ENCODE data around the gene MCEMP1.

The MCEMP1 gene

DNA sequence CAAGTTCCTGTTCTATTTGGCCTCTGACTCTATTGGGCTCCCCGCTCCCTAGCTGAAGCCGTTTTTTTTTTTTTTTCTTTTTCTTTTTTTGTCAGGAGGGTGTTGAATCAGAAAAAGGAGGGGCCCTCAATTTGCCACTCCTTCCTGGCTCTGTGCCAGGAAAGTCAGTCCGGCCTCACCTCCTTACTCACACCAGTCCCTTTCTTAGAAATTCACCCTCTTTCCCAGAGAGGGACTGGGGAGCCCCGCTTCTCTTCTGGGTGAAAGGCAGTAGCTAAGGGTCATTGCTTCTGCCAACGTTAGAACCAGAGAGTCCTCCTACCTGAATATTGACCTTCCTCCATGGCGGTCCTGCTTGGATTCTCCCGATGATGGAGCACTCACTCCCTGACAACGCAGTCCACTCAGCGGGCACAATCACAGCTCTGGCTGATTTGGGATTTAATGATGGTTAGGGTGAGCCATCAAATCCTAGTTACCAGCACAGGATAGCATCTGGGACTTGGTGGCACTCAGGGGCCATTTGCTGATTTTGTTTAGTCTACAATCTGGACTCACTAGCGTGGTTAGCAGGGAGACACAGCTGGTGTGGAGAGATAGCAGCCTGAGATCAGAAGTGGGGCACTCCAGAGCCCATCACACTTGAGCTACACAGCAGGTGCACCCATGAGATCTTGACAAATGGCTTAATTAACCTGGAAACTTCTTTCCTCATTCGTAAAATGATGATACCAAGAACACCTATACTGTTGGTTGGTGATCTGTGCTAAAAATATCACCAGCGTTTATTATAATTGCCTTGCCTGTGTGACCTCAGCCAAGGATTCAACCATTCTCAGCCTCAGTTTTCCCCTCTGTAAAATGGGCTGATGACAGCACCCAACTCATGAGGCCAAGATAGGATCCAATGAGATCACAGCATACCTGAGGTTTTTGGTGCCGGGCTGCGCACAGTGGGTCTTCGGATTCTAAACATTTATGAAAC, 22.8 kb downstream of the MCEMP1 start:
- DNase-seq = peak; percentile 14

DNA sequence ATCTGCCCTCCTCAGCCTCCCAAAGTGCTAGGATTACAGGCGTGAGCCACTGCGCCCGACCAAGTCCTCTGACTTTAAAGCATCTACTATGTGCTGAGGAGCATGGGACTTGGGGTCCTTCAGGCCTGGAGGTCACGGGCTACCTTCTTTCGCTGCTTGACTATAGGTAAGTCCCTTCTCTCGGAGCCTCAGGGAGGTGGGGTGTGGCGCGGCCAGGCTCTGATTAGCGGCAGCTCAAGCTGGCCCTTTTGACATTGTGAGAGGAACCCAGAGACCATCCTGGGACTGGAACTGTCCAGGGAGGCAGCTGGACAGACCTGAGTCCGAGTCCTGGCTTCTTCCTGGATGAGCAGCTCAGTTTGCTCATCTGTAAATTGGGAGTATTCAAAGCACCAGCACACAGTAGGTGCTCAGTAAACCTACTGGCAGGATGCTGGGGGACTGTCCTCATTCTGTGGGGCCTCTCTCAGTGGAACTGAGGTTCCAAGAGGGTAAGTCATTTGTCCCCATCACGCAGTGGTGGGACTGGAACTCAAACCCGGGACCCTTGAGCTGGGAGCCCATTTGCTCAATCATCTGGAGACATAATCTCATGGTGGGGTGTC, 24.3 kb downstream of the MCEMP1 start:
- DNase-seq = no peak

DNA sequence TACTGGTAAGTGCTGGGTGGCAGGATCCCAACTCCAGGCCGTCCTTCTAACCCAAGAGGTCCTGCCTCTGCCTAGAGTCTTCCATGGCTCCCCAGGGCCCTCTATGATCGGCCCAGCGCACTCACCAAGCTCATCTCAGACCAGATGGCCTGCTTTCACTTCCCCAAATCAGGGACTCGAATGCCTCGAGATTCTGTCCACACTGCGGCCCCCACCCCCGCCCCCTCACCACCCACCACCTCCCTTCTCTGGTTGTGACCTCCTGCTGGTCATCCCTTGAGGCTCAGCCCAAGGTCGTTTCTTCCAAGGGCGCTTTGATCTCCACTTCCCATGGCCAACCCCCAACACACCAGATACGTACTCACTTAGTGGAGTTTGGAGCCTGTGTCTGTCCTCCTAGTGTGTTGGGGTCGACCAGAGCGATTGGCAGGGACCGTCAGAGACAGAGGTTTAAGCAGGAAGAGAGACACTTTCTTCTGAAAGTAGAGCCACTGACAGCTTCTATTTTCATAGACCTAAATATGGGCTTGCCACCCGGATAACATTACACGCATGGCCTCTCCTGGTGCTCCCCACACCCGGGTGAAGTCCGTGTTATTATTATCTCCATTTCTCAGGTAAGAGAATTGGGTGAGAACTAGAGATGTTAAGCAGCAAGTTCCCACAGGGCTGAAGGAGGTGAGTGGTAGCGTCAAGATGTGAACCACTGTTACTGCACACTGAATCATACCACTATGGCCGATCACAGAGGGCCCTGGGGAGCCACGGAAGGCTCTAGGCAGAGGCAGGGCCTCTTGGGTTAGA, 25.0 kb downstream of the MCEMP1 start, which contains the start of gene FCER2:
Gene FCER2 (minus strand): TSS at position 478 of the 804 bp plus-strand sequence. CDS start 2,371 bp downstream, outside the sequence.
- no peak for DNase-seq

DNA sequence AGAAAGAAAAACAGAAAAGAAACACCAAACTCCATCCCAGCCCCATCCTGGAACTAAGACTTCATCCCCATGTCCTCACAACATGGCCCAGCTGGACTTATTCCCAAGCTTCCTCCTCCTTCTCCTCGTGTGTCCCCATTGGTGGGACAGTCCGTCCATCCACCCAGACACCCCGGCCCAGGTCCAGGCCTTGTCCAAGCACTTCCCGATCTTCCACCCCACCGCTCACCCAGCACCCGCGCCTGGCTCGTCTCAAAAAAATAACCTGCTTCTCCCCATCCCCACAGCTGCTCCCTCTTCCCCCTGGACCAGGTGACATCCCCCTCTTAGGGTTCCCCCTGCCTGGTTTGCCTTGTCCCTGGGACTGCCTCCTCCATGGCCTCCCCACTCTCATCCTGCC, 26.4 kb downstream of the MCEMP1 start:
- DNase-seq = no peak

DNA sequence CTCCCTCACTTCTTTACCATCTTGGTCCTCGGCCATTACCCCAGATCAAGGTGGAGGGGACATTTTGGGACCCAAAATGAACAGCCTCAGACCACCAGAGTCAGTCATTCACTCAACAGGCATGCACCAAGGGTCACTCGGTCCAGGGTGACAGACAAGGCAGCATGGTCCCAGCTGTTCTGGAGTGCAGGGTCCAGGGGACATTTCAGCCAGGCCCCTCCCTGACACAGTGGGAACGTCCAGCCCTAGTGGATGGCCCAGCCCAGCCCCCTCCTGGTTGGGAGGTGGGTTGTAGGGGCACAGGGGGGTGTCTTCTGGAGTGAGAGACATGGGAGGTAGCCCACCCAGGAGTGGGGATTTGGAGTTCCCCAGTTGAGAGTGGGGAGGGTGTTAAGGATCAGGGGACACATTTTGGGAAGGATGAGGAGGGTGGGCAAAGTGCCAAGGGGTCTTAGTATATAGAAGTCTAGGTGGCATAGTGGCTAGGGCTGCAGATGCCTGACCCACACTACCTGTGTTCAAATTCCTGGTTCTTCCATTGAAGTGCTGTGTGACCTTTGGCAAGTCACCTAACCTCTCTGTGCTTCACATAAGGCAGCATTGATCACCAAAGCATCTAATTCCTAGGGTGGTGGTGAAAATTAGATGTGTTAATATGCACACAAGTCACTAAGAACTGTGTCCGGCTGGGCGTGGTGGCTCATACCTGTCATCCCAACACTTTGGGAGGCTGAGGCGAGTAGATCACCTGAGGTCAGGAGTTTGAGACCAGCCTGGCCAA, 27.6 kb downstream of the MCEMP1 start:
- no peak for DNase-seq

DNA sequence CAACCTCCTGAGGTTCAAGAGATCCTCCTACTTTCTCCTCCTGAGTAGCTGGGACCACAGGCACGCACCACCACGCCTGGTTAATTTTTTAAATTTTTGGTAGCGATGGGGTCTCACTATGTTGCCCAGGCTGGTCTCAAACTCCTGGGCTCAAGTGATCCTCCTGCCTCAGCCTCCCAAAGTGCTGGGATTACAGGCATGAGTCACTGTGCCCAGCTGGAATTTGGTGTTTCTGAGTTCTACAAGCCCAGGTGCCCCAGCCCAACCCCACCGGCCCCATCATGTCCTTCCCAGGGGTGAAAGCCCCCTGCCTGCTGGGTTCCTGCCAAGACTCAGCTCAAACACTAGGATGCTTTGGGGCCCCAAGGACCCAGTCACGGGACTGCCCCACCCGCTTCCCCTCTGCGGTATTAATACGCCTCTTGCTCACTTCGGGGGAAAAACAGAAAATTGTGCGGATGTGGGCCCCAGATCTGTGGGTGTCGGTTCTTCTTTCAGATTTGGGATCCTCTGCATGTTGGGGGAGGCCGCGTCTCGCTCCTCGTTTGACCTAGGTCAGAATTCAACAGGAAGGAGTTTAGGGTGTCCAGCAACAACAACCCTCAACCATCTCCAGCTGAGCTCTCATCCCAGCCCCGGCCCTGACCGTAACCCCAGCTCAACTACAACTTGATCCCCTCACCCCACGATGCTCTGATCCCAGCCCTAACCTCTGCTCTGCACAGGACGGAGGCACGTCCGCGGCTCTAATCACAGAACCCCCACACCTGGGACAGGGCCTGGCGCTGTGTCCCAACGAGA, 28.7 kb downstream of the MCEMP1 start:
- no peak for DNase-seq

DNA sequence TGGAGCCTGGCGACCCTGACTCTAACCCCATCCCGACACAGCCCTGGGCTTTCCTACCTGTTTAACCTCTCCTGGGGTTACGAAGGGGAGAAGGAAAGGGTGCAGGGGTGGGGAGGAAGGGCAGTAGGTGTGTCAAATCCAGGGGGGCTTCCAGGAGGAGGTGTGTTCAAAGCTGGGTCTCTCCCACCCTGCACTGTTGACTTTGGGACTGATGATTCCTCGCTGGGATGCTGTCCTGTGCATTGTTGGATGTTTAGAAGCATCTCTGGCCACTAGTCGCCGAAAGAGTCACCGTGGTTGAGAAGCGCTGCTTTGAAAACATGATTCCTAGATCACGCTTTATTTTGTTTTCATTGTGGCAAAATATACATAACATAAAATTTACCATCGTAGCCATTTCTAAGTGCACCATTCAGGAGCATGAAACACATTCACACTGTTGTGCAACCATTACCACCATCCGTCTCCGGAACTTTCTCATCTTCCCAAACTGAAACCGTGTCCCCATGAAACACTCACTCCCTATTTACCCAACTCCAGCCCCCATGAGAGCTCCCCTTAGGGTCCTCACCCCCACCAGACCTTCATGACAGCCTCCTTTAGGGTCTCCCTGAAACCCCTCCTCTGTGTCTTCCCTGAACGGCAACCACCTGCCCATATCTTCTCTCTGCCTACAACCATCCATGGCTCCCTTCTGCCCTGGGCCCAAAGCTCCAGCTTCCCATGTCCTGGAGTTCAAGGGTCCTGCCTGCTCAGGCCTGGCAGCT, 29.5 kb downstream of the MCEMP1 start:
- DNase-seq = no peak

DNA sequence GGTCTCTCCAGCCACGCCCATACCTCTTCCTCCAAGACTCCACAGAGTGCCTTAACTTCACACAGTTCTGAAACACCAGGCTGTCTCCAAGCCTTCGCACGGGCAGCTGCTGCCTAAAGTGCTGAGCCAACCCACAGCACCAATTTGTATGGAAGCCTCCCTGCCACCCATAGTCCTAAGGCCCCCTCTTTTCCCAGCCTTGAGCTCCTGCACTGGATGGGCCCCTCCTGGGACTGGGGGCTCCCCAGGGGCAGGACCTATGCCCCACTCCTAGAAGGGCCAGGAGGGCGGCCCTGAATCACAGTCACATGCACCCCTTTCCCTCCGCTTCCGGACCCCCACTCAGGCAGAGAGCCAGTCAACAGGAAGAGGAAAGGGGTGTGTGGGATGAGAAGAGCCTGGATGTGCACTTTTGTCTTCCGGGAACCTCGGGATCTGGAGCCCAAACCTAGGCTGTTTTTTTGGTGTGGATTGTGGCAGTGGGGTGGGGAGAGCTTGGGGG, 30.1 kb downstream of the MCEMP1 start:
- DNase-seq = no peak

DNA sequence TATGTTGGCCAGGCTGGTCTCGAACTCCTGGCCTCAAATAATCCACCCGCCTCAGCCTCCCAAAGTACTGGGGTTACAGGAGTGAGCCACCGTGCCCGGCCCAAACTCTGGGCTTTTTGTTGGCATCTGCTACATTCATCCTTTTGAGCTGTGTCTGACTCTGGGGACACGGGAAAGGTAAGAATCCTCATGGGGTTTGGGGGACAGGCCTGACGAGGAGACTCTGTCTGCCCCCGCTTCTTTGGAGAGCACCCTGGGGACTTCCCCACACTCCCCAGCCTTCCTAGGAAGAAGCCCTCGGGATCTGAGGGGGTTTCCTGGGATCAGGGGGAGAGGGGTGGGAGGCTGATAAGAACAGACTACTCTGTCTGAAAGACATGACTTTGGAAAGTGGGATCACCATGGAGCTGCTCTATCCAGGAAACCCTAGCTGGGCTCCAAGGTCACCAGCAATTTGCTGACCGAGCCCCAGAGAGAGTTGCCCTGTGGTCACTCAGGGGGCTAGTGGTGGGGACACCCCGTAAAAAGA, 33.1 kb downstream of the MCEMP1 start:
- DNase-seq = no peak

DNA sequence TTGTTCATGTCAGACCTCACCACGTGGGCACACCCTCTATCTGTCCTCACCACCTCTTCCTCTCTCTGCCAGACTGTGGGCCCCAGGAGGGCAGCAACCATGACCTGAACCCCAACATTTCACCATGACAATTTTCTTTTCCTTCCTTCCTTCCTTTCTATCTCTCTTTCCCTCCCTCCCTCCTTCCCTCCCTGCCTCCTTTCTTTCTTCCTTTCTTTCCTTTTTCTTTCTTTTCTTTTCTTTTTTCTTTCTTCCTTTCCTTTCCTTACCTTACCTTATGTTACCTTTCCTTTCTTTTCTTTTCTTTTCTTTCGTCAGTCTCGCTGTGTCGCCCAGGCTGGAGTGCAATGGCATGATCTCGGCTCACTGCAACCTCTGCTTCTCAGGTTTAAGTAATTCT, 33.7 kb downstream of the MCEMP1 start:
- no peak for DNase-seq

DNA sequence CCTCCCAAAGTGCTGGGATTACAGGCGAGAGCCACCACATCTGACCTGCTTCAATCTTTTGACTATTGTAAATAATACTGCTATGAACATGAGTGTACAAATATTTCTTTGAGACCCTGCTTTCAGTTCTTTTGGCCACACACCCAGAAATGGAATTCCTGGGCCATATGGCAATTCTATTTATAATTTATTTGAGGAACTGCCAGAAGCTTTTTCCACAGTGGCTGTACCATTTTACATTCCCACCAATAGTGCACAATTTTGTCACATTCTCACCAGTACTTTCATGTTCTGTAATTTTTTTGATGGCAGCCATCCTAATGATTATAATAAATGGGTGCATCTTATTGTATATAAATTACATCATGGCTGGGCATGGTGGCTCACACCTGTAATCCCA, 38.8 kb downstream of the MCEMP1 start:
- no peak for DNase-seq

DNA sequence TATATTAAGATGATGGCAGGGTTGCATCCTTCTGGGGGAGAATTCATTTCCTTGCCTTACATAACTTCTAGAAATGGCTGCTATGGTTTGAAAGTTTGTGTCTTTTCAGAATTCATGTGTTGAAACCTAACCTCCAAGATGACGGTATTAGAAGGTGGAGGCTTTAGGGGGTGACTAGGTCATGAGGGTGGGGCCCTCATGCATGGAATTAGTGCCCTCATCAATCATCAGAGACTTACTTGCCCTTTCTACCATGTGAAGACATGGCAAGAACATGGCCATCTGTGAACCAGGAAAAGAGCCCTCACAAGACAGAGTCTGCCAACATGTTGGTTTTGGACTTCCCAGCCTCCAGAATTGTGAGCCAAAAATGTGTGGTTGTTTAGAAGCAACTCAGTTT, 39.9 kb downstream of the MCEMP1 start:
- no peak for DNase-seq

DNA sequence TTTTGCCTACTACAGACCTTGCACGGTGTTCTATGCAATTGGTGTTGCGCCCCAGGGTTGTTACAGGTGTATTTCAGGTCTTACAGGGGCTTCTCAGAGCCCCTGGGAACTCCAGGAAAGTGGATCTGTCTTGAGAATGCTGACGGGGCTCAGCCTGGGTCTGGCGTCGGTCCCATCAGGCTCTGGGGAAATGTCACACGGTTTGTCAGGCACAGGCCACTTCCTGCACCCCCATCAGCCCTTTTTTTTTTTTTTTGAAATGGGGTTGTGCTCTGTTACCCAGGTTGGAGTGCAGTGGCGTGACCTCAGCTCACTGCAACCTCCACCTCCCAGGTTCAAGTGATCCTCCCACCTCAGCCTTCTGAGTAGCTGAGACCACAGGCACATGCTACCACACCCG, 41.8 kb downstream of the MCEMP1 start:
- no peak for DNase-seq

DNA sequence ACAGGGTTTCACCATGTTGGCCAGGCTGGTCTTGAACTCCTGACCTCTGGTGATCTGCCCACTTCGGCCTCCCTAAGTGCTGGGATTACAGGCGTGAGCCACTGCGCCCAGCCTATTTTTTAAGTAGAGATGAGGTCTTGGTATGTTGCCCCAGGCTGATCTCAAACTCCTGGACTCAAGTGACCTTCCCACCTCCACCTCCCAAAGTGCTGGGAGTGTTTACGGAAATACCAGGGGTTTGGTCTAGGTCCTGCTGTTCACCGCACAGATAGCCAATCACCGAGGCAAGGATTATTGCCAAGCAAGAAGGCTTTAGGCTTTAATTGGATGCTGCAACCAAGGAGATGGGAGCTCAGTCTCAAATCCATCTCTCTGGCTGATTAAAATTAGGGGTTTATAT, 43.5 kb downstream of the MCEMP1 start:
- no peak for DNase-seq

DNA sequence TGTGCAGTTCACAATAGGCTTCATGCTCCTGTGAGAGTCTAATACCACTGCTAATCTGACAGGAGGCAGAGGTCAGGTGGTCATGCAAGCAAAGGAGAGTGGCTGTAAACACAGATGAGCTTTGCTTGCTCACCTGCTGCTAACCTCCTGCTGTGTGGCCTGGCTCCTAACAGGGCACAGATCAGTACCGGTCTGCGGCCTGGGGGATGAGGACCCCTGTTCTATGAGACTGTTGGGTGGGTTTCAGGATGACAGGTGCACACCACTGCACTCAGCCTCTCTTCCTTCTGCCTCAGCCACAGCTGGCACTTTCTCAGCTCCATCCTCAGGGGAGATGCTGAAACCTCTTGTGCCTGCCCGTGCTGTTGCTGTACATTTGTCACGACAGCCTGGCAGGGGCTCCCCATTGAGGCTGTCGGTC, 45.4 kb downstream of the MCEMP1 start:
- DNase-seq = peak; percentile 89

DNA sequence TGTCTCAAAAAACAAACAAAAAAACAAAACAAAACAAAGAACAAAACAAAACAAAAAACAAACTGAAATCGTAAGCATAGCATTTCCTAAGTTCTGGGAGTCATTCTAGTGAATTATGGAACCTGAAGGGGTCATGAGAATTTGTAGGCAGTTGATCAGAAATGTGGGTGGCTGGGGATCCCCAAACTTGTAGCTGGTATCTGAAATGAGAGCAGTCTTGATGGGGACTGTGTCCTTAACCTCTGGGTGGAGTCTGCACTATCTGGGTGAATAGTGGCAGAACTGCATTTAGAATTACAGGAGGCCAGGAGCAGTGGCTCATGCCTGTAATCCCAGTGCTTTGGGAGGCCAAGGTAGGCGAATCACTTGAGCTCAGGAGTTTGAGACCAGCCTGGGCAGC, 48.9 kb downstream of the MCEMP1 start:
- DNase-seq = no peak

DNA sequence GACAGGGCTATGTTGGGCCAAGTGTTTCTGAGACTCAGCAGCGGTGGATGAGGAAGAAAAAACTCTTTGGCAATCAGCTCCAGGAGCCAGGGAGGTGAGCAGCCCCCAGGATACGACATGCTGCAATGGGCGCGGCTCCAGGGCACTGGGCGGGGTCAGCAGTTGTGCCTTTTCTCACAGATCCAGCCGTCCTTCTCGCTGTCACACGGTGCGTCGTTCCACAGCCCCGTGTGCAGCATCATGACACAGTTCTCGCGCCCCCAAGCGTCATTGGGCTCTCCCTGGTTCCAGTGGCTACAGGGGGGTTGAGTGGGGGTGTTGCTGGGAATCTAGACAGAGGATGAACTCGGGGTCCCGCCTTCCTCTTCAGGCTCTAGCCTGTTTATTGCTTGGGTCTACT, 52.3 kb downstream of the MCEMP1 start:
- DNase-seq = peak; percentile 5

Measured in NCI-H2171 (cell line).